ENCODE measurements around the gene CUBN.

Gene CUBN

DNA sequence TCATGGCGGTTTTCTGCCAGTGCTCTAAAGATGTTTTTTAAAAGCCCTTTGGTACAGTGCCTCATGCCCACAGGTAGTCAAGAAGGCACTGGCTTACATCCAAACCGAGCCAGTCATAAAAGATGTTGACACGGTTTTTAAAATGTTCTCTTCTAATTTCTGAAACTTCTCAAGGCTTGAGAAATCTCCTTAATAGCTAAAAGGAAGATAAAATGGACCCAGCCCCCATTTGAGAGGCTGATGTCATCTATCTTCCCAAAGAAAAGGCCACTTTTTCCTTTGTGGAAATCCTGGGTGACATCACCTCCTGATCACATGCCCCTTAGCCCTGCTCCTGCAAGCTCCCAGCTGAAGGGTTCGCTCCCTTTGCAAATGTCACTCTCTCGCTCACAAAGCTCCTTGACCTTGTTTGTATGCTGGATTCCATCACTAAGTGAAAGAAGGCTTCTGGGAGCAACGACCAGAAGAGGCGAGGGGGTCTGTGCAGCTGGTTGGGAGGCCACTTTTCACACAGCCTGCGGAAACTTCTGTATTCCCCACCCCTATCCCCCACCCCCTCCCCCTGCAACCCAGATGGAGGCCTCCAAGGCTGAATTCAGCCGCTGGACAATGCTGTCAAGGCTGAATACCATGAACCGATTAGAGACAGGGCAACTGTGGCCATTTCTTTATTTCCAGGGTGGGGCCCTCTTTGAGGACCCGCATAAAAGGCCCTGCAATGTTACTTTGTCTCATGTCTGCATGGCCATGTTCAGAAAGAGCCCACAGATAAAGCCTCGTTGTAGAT, 122.8 kb downstream of the CUBN start:
- DNase-seq, result peak; percentile 48

GRCh38 chr10:17005621-17006566, 123.7 kb downstream of the CUBN start:
- no peak for DNase-seq

DNA sequence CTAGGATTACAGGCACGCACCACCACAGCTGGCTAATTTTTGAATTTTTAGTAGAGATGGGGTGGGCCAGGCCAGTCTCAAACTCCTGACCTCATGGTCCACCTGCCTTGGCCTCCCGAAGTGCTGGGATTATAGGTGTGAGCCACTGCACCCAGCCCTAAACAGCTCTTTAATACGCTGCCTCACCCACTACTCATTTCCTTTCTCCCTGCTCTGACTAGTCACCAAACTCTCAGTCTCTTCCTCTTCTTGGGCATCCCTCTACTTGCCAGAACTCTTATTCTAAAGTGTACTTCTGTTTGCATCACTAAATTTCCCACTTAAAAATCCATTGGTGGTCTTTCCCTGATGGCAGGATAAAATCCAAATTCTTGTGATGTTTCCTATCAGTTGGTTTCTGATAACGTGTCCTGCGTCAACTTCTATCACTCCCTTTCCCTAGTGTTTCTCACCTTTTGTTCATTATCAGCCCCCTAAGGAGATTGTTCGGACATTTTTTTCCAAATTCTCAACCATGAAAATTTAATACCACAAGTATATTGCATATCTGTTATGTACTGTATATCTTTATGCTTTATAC, 124.7 kb downstream of the CUBN start:
- DNase-seq, result no peak

DNA sequence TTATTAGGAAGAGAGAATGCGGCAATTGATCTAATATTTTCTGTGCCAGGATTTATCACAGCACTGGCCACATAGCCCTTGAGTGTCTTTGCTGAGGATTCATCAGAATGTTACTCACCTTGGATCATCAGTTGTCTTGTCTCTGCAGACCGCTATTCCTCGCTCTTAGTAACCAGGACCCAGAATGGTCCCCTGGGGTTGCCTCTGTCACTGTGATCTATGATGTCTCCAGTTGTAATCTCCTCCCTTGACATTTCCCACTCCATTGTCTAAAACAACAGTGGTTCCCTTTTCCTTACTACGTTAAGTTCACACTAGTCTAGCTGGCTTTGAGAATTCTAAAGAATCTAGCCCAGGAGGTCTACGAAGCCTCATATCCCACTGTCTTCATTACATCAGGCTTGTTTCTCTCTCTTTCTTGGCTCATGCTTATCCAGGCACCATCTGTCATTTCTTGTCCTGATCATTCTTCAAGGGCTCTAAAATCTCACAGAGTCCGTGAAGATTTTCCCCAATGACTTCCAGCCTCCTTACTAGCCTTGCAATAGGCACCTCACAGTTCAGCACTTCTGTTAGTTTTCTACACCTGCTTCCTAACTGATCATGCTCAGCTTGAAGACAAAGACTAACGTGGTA, 125.8 kb downstream of the CUBN start:
- no peak for DNase-seq

GRCh38 chr10:17003151-17003550, 126.5 kb downstream of the CUBN start:
- no peak for DNase-seq

- no peak for DNase-seq
These were observed 127.5 kb downstream of the CUBN start for GRCh38 chr10:17001961-17002749.

GRCh38 chr10:17001297-17001744, 128.3 kb downstream of the CUBN start:
- no peak for DNase-seq

GRCh38 chr10:16999665-17000451, 129.8 kb downstream of the CUBN start:
- no peak for DNase-seq

DNA sequence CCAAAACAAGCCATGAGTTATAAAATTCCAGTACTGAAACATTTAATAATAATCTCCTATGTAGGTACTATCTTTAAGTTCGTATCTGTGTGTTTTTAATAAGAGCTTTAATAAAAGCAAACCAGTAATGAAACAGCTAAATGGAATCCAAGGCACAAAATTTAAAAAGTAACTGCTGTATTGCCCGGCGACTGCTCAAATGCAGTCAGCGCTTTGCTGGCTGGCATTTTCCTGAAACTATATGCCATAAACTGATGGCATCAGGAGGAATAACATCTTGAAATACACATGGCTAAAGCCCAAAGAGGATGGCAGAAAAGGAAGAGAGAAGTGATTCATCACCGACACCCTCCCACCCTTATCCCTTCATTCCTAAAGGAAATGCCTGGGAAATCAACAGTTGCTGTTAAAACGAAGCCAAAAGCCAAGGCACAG, 133.1 kb downstream of the CUBN start:
- DNase-seq, result no peak

DNA sequence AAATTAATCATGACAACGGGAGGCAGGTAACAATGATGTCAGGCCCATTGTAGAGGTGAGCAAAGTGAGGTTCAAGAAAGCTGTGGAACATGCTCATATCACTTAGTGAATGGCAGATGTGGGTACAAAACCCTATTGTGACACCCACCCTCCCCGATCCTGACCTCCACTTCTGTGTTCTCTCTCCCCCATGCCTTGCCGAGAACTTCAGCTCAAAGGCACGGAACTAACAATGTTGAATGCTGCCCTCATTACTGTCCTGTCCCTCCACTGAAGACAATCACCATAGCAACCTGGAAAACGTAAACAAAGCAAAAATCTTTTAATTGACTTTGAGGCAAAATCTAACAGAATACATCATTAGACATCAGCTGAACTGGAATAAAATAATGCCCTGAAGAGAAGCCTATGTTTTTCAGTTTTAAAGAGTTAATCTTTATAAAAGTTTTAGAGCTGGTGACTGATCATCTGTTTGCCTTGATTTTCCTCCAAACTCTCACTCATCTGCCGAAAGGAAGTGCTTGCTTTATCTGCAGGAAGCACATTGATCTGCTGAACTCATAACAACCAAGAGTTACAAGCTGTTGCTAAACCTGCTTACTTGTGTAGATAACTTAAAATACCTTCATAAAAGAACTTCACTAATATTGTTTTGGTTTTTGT, 133.6 kb downstream of the CUBN start:
- DNase-seq, result no peak

DNA sequence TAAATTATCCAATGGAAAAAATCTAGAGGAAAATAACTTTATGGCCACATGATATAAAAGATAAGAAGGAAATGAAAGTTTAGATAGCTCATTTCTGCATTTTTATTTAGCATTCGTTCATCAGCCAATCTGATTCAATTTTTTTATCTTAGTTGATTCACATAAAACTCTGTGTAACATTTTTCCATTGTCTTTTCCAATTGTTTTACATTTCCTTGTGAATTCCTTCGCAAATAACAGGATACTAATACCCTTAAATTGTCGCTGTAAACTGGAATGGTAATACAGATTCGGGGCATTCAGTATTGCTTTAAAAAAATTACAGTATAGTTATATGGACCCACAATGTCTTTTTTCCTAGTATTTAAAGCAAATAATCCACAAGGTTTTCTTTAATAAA, 136.4 kb downstream of the CUBN start:
- DNase-seq, result no peak

DNA sequence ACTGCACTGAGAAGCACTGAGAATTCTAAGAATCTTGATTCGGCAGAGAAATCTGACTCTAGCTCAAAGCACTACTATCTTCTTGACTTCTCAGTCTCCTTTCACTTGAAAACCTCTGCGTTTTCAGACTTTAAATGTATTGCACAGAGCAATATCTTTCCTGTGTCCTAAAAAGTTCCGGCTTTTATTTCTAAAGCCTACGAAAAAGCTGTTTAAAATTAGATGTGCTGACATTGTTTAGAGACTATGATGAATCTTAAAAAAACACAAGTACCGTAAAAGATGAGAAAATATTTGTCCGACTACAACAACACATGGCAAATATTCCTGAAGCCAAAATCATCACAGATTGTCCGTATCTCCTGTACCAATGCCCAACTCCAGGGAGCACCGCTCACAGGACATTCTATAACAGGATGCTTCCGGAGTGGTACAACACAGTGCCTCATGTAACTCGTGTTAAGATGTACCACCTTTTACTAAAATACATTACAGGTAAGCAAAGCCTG, 136.9 kb downstream of the CUBN start:
- DNase-seq, result no peak

DNA sequence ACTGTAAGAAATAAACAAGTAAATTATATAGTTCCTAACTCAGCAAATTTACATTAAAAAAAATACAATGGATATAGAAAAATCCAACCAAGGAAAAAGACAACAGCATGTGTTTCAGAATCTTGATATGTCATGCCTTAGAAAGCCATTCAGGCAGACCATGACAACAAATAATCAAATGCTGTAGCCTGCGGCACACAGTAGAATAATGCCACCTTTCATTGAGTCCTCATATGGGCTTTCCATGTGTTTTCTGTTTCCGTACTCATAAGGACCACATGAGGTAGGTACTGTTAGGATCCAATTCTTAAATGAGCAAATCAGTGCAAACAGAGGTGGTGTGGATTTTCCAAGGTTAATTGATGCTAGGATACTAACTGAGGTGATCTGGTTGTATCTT, 138.6 kb downstream of the CUBN start:
- no peak for DNase-seq

DNA sequence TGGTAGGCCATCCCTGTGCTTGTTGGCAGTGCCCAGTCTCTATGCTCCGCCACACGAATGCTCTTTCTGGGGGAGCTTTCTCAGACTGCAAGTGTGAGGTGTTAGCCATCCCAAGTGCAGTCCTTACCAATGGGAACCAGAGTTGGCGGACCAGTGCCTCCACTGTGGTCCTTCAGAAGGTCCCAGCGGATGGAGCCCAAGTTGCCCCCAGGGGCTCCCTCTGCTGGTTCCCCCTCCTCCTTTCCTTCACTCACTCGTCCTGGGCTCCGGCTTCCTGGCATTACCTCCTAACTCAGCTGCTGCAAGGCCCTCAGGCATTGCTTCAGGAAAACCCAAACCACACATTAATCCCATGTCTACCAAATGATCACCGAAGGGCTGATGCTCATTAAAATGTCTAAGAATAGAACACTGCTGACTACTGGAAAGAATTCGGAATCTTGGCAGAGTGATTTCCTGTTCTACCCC, 139.8 kb downstream of the CUBN start:
- DNase-seq, result no peak

- no peak for DNase-seq
These were observed 140.7 kb downstream of the CUBN start for GRCh38 chr10:16988900-16989299.

DNA sequence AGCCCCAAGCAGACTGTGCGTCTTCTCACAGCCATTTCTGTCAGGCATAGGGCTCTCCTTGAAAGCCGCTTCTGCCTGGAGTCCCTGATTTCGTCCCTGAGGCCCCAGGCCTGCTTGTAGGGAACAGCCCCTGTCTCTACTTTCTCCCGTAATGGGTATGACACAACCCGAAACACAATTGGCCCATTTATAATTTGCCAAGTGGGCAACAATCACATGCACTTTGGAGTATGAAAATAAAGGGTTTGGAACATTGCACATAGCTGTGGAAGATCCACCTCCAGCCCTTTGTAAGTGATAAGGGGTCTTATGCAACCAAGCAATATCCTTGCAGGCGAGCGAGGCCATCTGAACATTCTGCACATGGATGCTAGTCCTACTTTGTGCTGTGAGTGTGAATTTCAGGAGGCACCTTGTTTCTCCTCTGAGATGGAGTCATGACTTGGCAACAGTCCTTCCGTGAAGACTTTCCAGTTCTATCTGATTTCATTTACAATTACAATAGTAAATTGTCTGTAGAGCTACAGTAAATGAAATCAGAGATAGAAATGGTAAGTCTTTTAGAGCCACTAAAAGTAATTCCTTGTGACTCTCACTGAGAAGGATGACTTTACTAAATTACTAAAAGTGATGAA, 141.5 kb downstream of the CUBN start:
- no peak for DNase-seq

DNA sequence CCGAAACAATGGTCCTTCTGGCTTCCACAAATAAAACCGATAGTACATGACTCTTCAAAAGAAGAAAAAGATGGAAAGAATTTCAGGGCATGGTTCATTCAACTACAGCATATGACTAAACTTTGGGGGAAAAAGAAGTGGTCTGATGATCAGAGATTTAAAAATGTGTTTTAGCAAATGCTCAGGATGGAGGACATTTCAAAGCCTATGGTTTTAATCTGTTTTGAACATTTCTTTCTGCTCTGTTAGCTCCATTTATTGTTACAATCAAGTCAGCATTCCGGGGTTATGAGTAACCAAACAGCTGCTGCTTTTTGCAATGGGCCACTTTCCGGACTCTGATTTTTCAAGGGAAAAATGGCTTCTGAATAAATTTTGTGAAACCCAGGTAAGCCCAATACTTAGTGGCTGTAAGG, 142.4 kb downstream of the CUBN start:
- DNase-seq, result no peak

GRCh38 chr10:16986406-16987205, 143.0 kb downstream of the CUBN start:
- DNase-seq, result no peak

- DNase-seq, result no peak
These were observed 143.6 kb downstream of the CUBN start for GRCh38 chr10:16986082-16986405.
